HCT116 (cell line): ENCODE results near the gene UBE2J2. TPM values are rescaled to one million over a fixed set of nuclear protein-coding genes. Genes with fewer than 3 reads are reported as not detected.

Experiments
- ATAC-seq: fragments of 200-7000 bp; cut with Tn5 transposase; 2 replicates; pipeline ENCODE4 v1.9.1; 2020; ENCODE audit warnings: mild to moderate bottlenecking, moderate library complexity
- BruUV-seq: library from RNA; stranded (reverse); fragments of 400-500 nt; replicated peaks from 2 replicates; lab custom pipeline; 2021; lab: Mats Ljungman, UMichigan
- CTCF ChIA-PET: fragments of 300-600 bp; sonication (Branson Sonifier 250); formaldehyde crosslinking; loops from one replicate; lab custom pipeline; 2021; ENCODE audit warnings: antibody characterized with exemption; lab: Charles Lee
- POLR2A ChIA-PET: fragments of 300-600, 350-600 bp; sonication (Branson Sonifier 250); formaldehyde crosslinking; loops from one replicate; lab custom pipeline; 2021; ENCODE audit warnings: antibody characterized with exemption; lab: Charles Lee
- RAD21 ChIA-PET, 2 experiments: fragments of 300-600 bp; sonication (Branson Sonifier 250); formaldehyde crosslinking; loops; one replicate each; lab custom pipeline; 2023; ENCODE audit warnings: low total read pairs in 2 of 2; ENCODE audit not compliant: uncharacterized antibody in 2 of 2, unreplicated experiment in 2 of 2, low non-redundant PET in 1 of 2; lab: Charles Lee
- DNase-seq: peaks from one replicate; pipeline ENCODE4 v3.0.0-alpha.2; 2010; ENCODE audit warnings: low read depth, low spot score
- H2AFZ ChIP-seq: fragments of 200-600 bp; shearing (Covaris generic), sonication (generic); 2 replicates; pipeline ENCODE4 v1.6.1; 2017; ENCODE audit warnings: low read depth, mixed run types, mixed read lengths, antibody characterized with exemption, low read length; ENCODE audit not compliant: poor library complexity, severe bottlenecking
- H3K27ac ChIP-seq: 2 replicates; pipeline ENCODE4 v1.5.1; 2012; ENCODE audit warnings: low read depth, low read length
- H3K27me3 ChIP-seq: fragments of 200-600 bp; sonication (generic); 2 replicates; pipeline ENCODE4 v1.6.1; 2016; ENCODE audit warnings: mixed run types, low read length, mixed read lengths; ENCODE audit not compliant: insufficient read depth
- H3K36me3 ChIP-seq, 2 experiments: fragments of 200-500 bp in 1 of 2; fragments of 200-600 bp in 1 of 2; sonication (Bioruptor generic) in 1 of 2; sonication (generic) in 1 of 2; 2 replicates each; pipeline versions ENCODE4 v1.5.1 to v1.6.1; 2014 to 2016; ENCODE audit warnings: low read length in 2 of 2, inconsistent platforms in 1 of 2, mixed read lengths in 1 of 2, mixed run types in 1 of 2; ENCODE audit not compliant: insufficient read depth in 2 of 2, control insufficient read depth in 1 of 2
- H3K4me1 ChIP-seq, 2 experiments: fragments of 200-600 bp in 1 of 2; sonication (generic) in 1 of 2; 2 replicates each; pipeline versions ENCODE4 v1.5.1 to v1.6.1; 2012 to 2017; ENCODE audit warnings: low read length in 2 of 2, inconsistent platforms in 1 of 2, mild to moderate bottlenecking in 1 of 2, mixed read lengths in 1 of 2, mixed run types in 1 of 2, moderate library complexity in 1 of 2; ENCODE audit not compliant: insufficient read depth in 2 of 2, control insufficient read depth in 1 of 2
- H3K4me2 ChIP-seq: fragments of 200-600 bp; sonication (generic); 2 replicates; pipeline ENCODE4 v1.6.1; 2017; ENCODE audit warnings: mixed run types, low read length, mixed read lengths
- H3K4me3 ChIP-seq, 2 experiments: fragments of 200-600 bp in 1 of 2; sonication (generic) in 1 of 2; replicated peaks in 1 of 2; 2 replicates each; pipeline ENCODE4 v1.5.1; 2011 to 2016; ENCODE audit warnings: low read length in 2 of 2, control low read depth in 1 of 2, low read depth in 1 of 2, mild to moderate bottlenecking in 1 of 2, mixed read lengths in 1 of 2, mixed run types in 1 of 2
- H3K79me2 ChIP-seq: fragments of 200-600 bp; sonication (generic); 2 replicates; pipeline ENCODE4 v1.6.1; 2017; ENCODE audit warnings: mild to moderate bottlenecking, mixed run types, low read length, moderate library complexity, mixed read lengths; ENCODE audit not compliant: insufficient read depth
- H3K9ac ChIP-seq: fragments of 200-600 bp; sonication (generic); 2 replicates; pipeline ENCODE4 v1.6.1; 2016; ENCODE audit warnings: low read length, mixed read lengths
- H3K9me2 ChIP-seq: fragments of 200-600 bp; sonication (generic), shearing (Covaris generic); 2 replicates; pipeline ENCODE4 v1.6.1; 2017; ENCODE audit warnings: mixed run types, mild to moderate bottlenecking, moderate library complexity; ENCODE audit not compliant: insufficient read depth
- H3K9me3 ChIP-seq, 2 experiments: fragments of 200-500 bp in 1 of 2; fragments of 200-600 bp in 1 of 2; sonication (Bioruptor generic) in 1 of 2; sonication (generic) in 1 of 2; 2 replicates each; pipeline ENCODE4 v1.6.1; 2014 to 2017; ENCODE audit warnings: low read length in 2 of 2, mixed read lengths in 2 of 2, inconsistent platforms in 1 of 2, low read depth in 1 of 2, mild to moderate bottlenecking in 1 of 2, mixed run types in 1 of 2, moderate library complexity in 1 of 2; ENCODE audit not compliant: control insufficient read depth in 1 of 2, insufficient read depth in 1 of 2
- H4K20me1 ChIP-seq: fragments of 200-600 bp; sonication (generic), shearing (Covaris generic); 2 replicates; pipeline ENCODE4 v1.6.1; 2017; ENCODE audit warnings: mixed run types, mild to moderate bottlenecking, moderate library complexity; ENCODE audit not compliant: insufficient read depth
- POLR2A ChIP-seq: IDR thresholded peaks from 2 replicates; pipeline ENCODE4 v1.7.0; 2011; ENCODE audit warnings: borderline replicate concordance; ENCODE audit not compliant: insufficient read depth, insufficient read length; ENCODE audit errors: extremely low read depth
- REST ChIP-seq: IDR thresholded peaks from 2 replicates; pipeline ENCODE4 v1.6.1; 2012; ENCODE audit warnings: low read depth
- YY1 ChIP-seq: IDR thresholded peaks from 2 replicates; pipeline ENCODE4 v1.6.1; 2011; ENCODE audit warnings: low read length, low read depth, moderate library complexity, mild to moderate bottlenecking; ENCODE audit not compliant: insufficient replicate concordance; ENCODE audit errors: extremely low read depth
- intact Hi-C: fragments of 100-400 bp; cut with micrococcal nuclease; formaldehyde crosslinking; loops from 2 replicates; pipeline ENCODE4 v1.10.0; 2022
- total RNA-seq: library from RNA; stranded (reverse); gene quantifications from one replicate; pipeline ENCODE4 v1.2.1, GENCODE V29; 2021; ENCODE audit not compliant: unreplicated experiment

Gene UBE2J2
- total RNA-seq, 1 experiment from 2014 or later = 67.7 TPM

- intact Hi-C loops = no loop called here
- Histone ChIP-seq H3K27ac (no peak overlapping the region; the same call in 1 of the 2 replicates), H2AFZ (no peak overlapping the region), H3K4me1 (peaks cover 0 to 7% of the 10 kb centered on the region in 2 experiments; a peak in 2 of 4 replicates), H3K4me3 (no peak overlapping the region), H4K20me1 (no peaks in the 10 kb centered on the region), H3K9me3 (no peaks in the 10 kb centered on the region), H3K9me2 (no peaks in the 10 kb centered on the region), H3K9ac (no peak overlapping the region), H3K4me2 (no peak overlapping the region), H3K79me2 (no peaks in the 10 kb centered on the region), H3K27me3 (no peaks in the 10 kb centered on the region), H3K36me3 (peaks cover 5 to 16% of the 10 kb centered on the region in 2 experiments; a peak in 2 of 4 replicates)
- DNase-seq (no peak), ATAC-seq (no peak; the same call in 1 of the 2 replicates)
- no TSS peak for BruUV-seq
- ChIA-PET RAD21 (no interaction called here), POLR2A (no interaction called here), CTCF (no interaction called here)
- TF ChIP-seq POLR2A (no peak), YY1 (no peak), REST (no peak)
Measured at GRCh38 chr1:1215881-1216605, 57.6 kb downstream of the UBE2J2 start.
